GM12873 (cell line): ENCODE measurements around the gene TGFBRAP1.

Experiments
- TF ChIP-seq, protein P1 (sequence below): IDR thresholded peaks from 2 replicates; pipeline ENCODE4 v1.5.1; 2012; ENCODE audit warnings: low read depth, mild to moderate bottlenecking, moderate library complexity, low read length, control low read depth; ENCODE audit not compliant: insufficient read depth; ENCODE audit errors: missing control alignments

The TGFBRAP1 gene

DNA sequence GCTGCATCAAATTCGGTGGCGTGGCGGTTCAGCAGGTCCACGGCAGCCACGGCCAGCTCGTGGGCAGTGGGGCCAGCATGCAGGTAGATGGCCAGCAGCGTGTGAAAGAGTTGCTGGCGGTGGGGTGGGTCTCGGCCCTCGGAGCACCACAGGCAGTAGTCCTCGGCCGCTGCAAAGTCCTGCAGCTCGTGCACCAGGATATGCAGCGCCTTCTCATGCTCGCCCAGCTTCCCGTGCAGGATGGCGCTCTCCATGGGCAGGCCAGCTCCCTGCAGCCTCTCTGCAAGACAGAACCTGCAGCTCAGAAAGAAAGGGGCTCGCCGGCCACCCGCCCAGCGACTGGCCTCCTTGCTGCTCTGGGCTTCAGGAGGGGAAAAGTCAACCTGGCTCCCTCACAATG lies 60.1 kb downstream of the TGFBRAP1 start:
- TF ChIP-seq, protein P1, sequence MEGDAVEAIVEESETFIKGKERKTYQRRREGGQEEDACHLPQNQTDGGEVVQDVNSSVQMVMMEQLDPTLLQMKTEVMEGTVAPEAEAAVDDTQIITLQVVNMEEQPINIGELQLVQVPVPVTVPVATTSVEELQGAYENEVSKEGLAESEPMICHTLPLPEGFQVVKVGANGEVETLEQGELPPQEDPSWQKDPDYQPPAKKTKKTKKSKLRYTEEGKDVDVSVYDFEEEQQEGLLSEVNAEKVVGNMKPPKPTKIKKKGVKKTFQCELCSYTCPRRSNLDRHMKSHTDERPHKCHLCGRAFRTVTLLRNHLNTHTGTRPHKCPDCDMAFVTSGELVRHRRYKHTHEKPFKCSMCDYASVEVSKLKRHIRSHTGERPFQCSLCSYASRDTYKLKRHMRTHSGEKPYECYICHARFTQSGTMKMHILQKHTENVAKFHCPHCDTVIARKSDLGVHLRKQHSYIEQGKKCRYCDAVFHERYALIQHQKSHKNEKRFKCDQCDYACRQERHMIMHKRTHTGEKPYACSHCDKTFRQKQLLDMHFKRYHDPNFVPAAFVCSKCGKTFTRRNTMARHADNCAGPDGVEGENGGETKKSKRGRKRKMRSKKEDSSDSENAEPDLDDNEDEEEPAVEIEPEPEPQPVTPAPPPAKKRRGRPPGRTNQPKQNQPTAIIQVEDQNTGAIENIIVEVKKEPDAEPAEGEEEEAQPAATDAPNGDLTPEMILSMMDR = no peak

DNA sequence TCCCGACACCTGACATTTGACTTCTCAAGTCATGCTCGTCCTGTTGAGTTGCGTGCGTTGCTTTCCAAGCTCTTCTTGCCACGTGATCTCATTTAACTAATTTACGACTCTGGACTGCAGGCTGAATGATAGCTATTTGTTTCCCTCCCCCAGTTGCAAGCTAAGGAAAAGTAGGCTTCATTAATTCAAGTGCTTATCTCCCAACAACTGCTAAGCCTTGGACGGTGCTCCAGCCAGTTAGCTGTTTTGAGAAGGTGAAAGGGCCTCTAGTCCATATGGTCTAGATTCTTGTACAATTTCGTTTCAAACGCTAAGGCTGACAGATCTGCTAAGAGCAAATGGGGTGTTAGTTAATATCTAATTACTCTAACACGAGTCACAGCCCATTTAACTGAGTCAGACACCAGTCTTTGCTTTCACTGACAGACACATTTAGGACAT lies 66.9 kb downstream of the TGFBRAP1 start:
- TF ChIP-seq, protein P1 = no peak

DNA sequence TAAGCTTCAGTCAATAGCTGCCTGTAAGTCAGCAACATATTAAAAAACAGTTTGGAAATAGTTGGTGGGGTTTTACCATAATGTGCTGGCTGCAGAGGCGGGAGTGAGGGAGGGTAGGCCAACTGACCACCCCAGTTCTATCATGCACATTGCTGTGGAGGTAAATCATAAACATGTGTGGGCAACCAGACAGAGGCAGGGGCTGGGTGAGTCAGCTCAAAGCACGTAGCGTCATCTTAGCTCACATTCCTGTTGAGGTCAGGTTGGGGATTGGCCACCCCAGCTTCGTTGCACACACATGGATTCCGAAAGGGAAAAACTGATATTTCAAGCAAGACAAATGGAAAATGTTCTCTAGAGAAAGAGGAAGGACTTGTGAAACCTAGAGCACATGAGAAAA lies 68.5 kb downstream of the TGFBRAP1 start:
- TF ChIP-seq, protein P1 = no peak

DNA sequence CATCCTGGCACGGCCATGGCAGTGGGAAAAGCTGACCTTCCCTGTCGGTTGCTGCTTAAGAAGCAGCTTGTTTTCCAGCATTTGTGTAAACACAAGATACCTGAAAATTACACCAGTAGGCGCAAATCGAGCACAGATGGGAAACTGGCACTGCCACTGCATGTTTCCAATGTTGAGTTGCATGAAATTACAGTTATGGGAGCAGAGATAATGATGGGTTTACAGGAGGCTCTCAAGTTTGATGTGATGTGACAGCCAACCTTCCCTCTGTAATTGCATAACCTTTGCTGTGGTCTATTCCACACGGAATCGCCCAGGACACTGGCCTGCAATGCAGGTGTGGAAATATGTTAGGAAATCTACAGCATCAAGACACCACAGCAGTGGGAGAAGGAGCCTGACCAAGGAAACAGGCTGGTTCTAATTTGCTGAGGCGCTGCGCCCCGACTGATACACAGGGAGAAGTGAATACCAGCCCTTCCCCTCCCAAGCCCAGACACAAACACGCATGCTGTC lies 70.6 kb downstream of the TGFBRAP1 start:
- TF ChIP-seq, protein P1 = no peak

DNA sequence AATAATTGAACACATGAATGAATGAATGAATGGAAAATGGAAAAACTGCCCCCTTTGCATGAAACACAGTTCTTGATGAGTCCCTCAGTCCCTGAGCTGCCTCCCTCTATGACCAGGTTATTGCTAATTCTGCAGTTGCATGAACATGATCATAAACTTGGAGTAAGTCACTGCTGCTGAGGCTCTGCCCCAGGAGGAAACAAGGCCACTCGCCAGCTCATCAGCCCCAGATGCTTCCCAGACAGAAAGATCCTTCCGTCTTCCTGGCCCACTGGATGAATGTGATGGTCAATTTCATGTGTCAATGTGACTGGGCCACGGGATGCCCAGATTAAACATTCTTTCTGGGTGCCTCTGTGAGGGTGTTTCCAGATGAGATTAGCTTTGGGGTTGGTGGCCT lies 71.6 kb downstream of the TGFBRAP1 start:
- TF ChIP-seq, protein P1 = no peak

DNA sequence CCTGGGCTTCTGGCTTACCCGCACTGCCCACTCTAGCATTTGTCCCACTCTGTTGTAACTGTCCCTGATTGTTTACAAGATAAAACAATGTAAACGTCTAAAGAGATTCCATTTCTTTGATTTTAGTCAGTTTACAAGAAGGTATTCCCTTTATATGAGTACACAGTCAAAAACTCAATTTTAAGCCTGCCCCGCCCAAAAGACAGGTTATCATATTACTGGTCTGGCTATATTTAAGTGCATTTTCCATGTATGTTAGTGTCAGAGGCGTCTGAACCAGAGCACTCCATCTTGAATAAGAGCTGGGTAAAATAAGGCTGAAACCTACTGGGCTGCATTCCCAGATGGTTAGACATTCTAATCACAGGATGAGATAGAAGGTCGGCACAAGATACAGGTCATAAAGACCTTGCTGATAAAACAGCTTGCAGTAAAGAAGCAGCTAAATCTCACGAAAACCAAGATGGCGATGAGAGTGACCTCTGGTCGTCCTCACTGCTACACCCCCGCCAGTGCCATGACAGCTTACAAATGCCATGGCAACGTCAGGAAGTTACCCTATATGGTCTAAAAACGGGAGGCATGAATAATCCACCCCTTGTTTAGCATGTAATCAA lies 73.0 kb downstream of the TGFBRAP1 start:
- TF ChIP-seq, protein P1 = no peak

DNA sequence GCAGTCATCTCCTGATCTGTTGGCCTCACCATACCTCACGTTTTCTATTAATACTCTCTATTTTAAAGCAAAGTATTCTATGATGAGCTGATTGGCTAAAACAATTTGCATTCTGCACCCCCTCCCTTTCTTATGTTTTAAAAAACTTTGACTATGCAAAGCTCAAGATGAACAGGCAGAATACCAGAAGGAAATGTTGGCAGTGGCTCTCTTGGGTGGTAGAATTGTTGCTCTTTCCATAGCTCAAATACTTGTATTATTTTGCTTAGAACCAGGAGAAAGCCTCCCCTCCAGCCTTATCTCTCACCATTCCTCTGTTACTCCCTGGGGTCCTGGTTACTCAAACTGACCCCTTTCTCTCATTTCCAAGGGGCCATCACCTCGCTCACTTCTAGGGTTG lies 73.6 kb downstream of the TGFBRAP1 start:
- TF ChIP-seq, protein P1 = no peak
